MM.1S (cell line): Measurements from ENCODE around the gene WDR64.

Source experiments
- EZH2 ChIP-seq: fragments of 300-600 bp; sonication (generic); optimal IDR thresholded peaks from 2 replicates; pipeline ENCODE3; 2017; ENCODE audit warnings: low read depth, mild to moderate bottlenecking, antibody characterized with exemption, low read length, mixed read lengths
- EZH2phosphoT487 ChIP-seq: fragments of 300-600 bp; sonication (generic); IDR thresholded peaks from 2 replicates; pipeline ENCODE4 v1.6.1; 2018; ENCODE audit warnings: antibody characterized with exemption, low read length
- TF ChIP-seq, protein P1 (sequence below): fragments of 300-600 bp; sonication (generic); IDR thresholded peaks from 2 replicates; pipeline ENCODE4 v1.5.1; 2016; ENCODE audit warnings: antibody characterized with exemption, low read length, mixed read lengths

DNA sequence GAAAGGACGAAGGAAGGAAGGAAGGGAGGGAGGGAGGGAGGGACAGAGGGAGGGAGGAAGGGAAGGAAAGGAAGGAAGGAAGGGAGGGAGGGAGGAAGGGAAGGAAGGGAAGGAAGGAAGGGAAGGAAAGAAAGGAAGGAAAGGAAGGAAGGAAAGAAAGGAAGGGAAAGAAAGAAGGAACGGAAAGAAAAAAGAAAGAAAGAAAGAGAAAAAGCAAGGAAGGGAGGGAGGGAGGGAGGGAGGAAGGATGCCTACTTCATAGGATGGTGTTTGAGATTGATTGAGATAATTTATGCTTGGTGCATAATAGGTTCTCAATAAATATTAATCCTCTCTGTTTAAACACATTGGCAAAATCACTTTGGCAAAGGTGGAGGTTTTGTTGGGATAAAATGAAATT lies 61.2 kb downstream of the WDR64 start:
- TF ChIP-seq, protein P1, sequence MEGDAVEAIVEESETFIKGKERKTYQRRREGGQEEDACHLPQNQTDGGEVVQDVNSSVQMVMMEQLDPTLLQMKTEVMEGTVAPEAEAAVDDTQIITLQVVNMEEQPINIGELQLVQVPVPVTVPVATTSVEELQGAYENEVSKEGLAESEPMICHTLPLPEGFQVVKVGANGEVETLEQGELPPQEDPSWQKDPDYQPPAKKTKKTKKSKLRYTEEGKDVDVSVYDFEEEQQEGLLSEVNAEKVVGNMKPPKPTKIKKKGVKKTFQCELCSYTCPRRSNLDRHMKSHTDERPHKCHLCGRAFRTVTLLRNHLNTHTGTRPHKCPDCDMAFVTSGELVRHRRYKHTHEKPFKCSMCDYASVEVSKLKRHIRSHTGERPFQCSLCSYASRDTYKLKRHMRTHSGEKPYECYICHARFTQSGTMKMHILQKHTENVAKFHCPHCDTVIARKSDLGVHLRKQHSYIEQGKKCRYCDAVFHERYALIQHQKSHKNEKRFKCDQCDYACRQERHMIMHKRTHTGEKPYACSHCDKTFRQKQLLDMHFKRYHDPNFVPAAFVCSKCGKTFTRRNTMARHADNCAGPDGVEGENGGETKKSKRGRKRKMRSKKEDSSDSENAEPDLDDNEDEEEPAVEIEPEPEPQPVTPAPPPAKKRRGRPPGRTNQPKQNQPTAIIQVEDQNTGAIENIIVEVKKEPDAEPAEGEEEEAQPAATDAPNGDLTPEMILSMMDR, result no peak
- TF ChIP-seq EZH2 (no peak), EZH2phosphoT487 (no peak)
